Stimulated activated naive CD8-positive, alpha-beta T cell treated with anti-CD3 and anti-CD28 coated beads, Interleukin-15, amount 100 ng/mL, for 72 hours (primary cell): ENCODE measurements around the gene SLC24A2.
"Not testable (repeated sequence)": the region's sequence is repeated elsewhere in the genome, so short reads cannot be mapped to it uniquely, and the experiment has no call there.

Experiments
- ATAC-seq: fragments of 150-1000 bp; cut with Tn5 transposase; 2 replicates; pipeline ENCODE4 v1.10.0; 2021; ENCODE audit warnings: mild to moderate bottlenecking, moderate library complexity
- DNase-seq, 2 donors: peaks; one replicate each; pipeline ENCODE4 v3.0.0; 2021 to 2022
- H3K27ac Mint-ChIP-seq, 2 donors: one replicate each; pipeline ENCODE4 v1.8.0; 2022; ENCODE audit warnings: mild to moderate bottlenecking in 2 of 2, mixed read lengths in 2 of 2, moderate library complexity in 2 of 2
- H3K27me3 Mint-ChIP-seq: one replicate; pipeline ENCODE4 v1.8.0; 2022; ENCODE audit warnings: mixed read lengths
- H3K4me1 Mint-ChIP-seq: one replicate; pipeline ENCODE4 v1.8.0; 2022; ENCODE audit warnings: mild to moderate bottlenecking, mixed read lengths
- H3K4me3 Mint-ChIP-seq, 2 donors: one replicate each; pipeline ENCODE4 v1.8.0; 2022; ENCODE audit warnings: mild to moderate bottlenecking in 2 of 2, mixed read lengths in 2 of 2, moderate library complexity in 1 of 2
- H3K9me3 Mint-ChIP-seq, 2 donors: one replicate each; pipeline ENCODE4 v1.8.0; 2022; ENCODE audit warnings: mixed read lengths in 2 of 2

Gene SLC24A2

DNA sequence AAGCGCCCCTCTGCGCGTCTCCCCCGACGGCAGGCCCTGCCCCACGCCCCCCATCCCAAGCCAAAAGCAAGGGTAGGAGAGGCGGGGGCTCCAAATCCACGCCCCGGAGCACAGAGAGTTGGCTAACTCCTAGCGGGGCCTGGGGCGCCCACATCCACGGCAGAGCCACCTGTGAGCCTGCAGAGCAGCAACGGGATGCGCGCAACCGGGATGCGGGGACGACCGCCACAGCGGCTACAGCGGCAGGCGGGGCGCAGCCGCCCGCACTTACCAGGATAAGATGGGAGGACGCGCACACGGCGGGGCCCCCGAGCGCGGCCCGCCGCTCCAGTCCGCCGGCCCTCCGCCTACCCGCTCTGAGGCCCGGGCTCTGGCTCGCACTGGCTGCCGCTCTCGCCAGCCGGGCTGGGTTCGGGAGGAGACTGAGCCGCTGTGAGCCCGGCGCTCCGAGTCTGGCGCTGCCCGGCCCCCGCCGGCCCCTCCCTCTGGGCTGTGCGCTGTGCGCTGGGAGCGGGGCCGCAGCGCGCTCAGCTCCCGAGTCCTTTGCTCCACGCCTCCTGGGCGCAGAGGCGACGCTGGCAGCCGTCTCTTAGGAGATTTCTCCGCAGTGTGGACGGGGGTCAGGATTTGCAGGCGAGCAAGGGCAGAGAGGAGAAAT lies at the start of gene SLC24A2:
Gene SLC24A2, minus strand, starts transcription at position 424 of the 658 bp plus-strand sequence.
- ATAC-seq (peak; percentile 28), DNase-seq (no peak)
- Mint-ChIP-seq H3K4me3 (peak within 1 kb of the TSS in 1 of 2 donors; percentile 31), H3K4me1 (no peaks in the 10 kb centered on the region), H3K9me3 (no peaks in the 10 kb centered on the region), H3K27me3 (peaks cover 52% of the 10 kb centered on the region), H3K27ac (no peak within 1 kb of the TSS)

DNA sequence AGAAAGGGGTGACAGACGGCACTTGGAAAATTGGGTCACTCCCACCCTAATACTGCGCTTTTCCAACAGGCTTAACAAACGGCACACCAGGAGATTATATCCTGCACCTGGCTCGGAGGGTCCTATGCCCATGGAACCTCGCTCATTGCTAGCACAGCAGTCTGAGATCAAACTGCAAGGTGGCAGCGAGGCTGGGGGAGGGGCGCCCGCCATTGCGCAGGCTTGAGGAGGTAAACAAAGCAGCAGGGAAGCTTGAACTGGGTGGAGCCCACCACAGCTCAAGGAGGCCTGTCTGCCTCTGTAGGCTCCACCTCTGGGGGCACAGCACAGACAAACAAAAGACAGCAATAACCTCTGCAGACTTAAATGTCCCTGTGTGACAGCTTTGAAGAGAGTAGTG lies 44.5 kb upstream of the SLC24A2 start:
- not testable (repeated sequence) for H3K27me3 Mint-ChIP-seq, DNase-seq, H3K9me3 Mint-ChIP-seq, H3K4me1 Mint-ChIP-seq, H3K27ac Mint-ChIP-seq, H3K4me3 Mint-ChIP-seq, ATAC-seq

DNA sequence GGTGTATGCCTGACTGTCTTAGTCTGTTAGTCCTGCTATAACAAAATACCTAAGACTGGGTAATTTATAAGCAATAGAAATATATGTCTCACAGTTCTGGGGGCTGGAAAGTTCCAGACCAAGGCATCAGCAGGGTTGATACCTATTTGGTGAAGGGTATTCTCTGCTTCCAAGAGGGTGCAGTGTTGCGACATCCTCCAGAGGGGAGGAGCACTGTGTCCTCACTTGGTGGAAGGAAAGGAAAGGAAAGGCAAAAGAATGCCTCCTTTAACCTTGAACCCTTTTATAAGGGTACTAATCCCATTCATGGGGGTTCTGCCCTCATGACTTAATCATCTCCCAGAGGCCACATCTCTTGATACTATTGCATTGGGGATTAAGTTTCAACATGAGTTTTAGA lies 42.0 kb upstream of the SLC24A2 start:
- Mint-ChIP-seq H3K27me3 (no peaks in the 10 kb centered on the region), H3K27ac (no peak overlapping the region), H3K4me3 (no peak overlapping the region), H3K4me1 (no peaks in the 10 kb centered on the region), H3K9me3 (peaks cover 0 to 4% of the 10 kb centered on the region in 2 donors)
- ATAC-seq (no peak), DNase-seq (no peak)

DNA sequence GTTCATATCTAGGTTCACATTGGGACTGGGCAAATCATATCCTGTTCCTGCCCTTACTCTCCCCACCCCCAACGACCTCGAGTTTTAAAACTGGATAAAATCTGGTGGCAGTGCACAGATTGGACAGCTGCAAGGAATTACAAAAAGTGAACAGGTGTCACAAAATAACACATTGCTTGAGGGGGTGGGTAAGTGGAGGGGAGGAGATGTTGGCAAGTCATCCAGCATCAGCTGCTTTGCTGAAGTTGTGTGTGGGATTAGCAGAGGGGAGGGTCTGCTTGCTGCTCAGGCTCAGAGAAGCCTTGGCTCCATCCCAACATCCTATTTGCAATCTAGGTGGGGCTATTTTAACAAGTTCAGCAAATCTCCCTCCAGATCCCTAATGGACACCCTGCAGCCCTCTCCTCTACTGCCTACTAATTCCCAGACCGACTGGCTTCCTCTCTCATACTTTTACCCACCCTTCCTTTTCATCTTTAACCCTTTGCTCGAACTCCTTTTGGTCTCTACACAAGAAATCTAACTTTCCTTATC lies 39.8 kb upstream of the SLC24A2 start:
- H3K27ac Mint-ChIP-seq = no peak overlapping the region
- H3K4me3 Mint-ChIP-seq = no peak overlapping the region
- H3K4me1 Mint-ChIP-seq = no peaks in the 10 kb centered on the region
- DNase-seq (no peak), ATAC-seq (no peak)
- no peaks in the 10 kb centered on the region for H3K9me3 Mint-ChIP-seq
- H3K27me3 Mint-ChIP-seq = no peaks in the 10 kb centered on the region

DNA sequence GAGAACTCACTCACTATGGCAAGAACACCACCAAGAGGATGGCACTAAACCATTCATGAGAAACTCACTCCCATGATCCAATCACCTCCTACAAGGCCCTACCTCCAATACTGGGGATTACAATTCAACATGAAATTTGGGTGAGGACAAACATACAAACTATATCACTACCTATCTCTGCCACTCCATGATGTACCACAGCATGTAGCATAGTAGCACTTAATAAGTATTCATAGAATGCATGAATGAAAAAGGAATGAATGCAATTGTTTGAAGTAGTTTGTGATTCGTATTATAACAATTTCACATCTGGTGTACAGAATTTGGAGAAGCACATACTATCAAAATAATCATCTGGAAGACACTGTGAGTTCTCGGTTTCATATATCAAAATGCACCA lies 27.9 kb upstream of the SLC24A2 start:
- DNase-seq (no peak), ATAC-seq (no peak)
- no peaks in the 10 kb centered on the region for H3K4me1 Mint-ChIP-seq
- H3K27me3 Mint-ChIP-seq = peaks cover 9% of the 10 kb centered on the region
- peaks cover 18 to 32% of the 10 kb centered on the region in 2 donors for H3K9me3 Mint-ChIP-seq
- H3K27ac Mint-ChIP-seq = no peak overlapping the region
- no peak overlapping the region for H3K4me3 Mint-ChIP-seq

DNA sequence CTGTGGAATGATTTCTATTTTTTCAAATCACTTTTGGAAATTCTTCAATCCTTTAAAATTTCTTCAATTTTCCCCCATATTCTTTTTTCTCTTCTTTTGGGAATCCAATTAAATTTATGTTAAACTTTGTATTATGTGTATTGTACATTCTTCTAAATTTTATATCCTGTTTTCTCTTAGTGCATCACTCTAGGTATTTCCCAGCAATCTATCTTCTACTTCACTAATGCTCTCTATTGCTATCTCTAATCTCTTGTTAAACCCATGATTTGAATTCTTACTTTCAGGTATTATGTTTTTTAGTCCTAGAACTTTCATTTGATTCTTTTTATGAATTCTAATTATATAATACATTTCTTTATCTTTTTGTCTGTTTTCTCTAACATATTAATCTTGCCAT lies 23.4 kb upstream of the SLC24A2 start:
- Mint-ChIP-seq H3K27me3 (peaks cover 21% of the 10 kb centered on the region), H3K27ac (no peak overlapping the region), H3K9me3 (peaks cover 14 to 30% of the 10 kb centered on the region in 2 donors), H3K4me3 (no peak overlapping the region), H3K4me1 (no peaks in the 10 kb centered on the region)
- no peak for DNase-seq
- no peak for ATAC-seq

DNA sequence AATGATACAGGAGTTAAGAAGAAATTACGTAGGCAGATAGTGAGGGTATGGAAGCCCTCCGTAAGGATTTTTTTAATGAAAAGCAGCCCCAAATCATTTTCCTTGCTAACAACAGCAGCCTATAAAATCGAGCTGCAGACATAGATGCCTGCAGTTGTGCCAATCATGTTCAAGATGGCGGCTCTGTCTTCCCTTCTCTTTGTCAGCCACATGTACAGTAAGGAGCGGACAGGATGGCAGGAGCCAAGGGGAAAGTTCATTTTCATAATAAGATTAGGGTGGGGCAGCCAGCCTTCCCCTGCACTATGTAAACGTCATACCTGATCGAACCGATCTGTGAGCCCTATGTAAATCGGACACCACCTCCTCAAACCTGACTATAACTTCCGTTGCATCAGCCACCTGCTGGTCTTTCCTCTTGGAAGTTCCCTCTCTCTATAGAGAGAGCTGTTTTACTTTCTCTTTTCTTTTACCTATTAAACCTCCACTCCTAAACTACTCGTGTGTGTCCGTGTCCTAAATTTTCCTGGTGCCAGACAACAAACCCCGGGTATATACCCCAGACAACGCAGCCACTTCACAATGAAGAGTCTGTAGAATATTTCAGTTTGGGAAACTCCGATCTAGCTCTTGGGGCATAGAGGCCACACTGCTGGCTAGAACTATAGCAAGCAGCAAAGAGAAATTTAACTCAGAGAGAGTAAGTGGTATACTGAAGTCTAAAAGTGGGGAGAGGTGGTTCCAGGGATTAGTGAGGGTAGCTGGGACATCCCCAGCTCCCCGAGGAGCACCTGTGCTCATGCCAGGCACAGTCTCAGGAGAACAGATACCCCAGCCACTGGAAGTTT lies 20.8 kb upstream of the SLC24A2 start:
- H3K4me1 Mint-ChIP-seq = no peaks in the 10 kb centered on the region
- H3K4me3 Mint-ChIP-seq = no peak overlapping the region
- DNase-seq (no peak), ATAC-seq (no peak)
- H3K27me3 Mint-ChIP-seq = peaks cover 12% of the 10 kb centered on the region
- H3K9me3 Mint-ChIP-seq = peaks cover 5 to 17% of the 10 kb centered on the region in 2 donors
- H3K27ac Mint-ChIP-seq = no peak overlapping the region

DNA sequence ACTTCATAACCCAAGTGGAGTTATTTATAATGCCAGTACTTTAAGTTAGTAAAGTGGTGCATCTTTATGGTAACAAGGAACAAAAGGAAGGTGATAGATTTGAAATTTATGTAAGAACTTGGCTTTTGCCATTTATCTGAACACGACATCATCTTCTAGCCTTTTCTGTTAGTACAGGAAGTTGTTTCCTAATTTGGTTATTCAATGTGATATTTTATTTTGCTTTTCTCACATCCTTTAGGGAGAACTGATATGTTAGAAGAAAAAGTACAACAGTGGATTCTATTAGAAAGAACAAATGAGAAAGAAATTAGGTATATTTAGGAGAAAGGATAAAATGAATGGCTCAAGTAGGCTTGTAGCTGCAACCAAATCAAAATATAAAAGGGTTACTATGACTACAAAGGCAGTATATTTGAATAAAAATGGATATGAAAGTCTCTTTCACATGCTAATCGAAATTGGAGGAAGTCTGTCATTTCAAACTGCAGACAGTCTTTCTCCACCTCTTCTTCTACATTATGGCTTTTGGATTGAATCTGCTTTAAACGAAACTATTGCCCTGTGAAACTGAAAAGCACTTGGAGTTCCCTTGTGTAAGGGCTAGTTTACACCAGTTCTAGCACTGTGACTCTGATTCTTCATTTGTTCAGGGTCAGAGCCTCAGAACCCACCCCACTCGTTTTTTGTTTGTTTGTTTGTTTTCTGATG lies 18.5 kb upstream of the SLC24A2 start:
- peaks cover 12% of the 10 kb centered on the region for H3K27me3 Mint-ChIP-seq
- peaks cover 3 to 13% of the 10 kb centered on the region in 2 donors for H3K9me3 Mint-ChIP-seq
- H3K4me3 Mint-ChIP-seq = no peak overlapping the region

DNA sequence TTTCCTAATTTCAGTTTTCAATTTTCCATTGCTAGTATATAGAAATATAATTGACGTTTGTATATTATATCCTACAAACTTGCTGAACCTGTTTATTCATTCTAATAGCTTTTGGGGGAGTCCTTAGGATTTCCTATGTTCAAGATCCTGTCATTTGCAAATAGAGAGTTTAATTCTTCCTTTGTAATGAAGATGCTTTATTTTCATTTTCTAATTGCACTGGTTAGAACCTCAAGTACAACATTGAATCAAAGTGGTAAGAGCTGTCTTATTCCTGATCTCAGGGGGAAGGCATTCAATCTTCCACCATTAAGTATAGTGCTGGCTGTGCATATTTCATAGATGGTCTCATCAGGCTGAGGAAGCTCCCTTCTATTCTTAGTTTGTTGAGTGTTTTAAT lies 15.6 kb upstream of the SLC24A2 start:
- H3K4me3 Mint-ChIP-seq = no peak overlapping the region
- peaks cover 21% of the 10 kb centered on the region for H3K27me3 Mint-ChIP-seq
- no peaks in the 10 kb centered on the region for H3K4me1 Mint-ChIP-seq
- ATAC-seq (no peak), DNase-seq (no peak)
- no peak overlapping the region for H3K27ac Mint-ChIP-seq
- H3K9me3 Mint-ChIP-seq = peaks cover 0 to 6% of the 10 kb centered on the region in 2 donors

More for the DNA sequence above, 18.5 kb upstream of the SLC24A2 start:
- ATAC-seq (no peak), DNase-seq (no peak)
- H3K4me1 Mint-ChIP-seq = no peaks in the 10 kb centered on the region
- H3K27ac Mint-ChIP-seq = no peak overlapping the region

DNA sequence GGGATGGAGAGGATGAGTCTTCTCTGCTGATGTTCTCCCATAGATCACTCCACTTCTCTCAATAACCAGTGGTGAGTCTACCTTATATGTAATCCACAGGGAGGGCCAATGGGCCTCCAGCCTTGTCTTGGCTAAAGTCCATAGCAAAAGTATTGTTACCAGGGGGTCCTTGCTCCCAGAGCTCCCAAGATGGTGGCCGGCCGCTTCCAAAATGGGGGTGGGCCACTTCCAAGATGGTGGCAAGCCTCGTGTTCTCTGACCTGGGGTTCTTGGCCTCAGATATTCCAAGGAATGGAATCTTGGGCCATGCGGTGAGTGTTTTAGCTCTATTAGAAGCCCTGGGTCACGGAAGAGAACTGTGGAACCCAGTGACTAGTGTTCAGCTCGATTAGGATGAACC lies 12.0 kb upstream of the SLC24A2 start:
- Mint-ChIP-seq H3K27ac (no peak overlapping the region), H3K4me3 (no peak overlapping the region), H3K9me3 (peaks cover 0 to 5% of the 10 kb centered on the region in 2 donors), H3K27me3 (peaks cover 26% of the 10 kb centered on the region), H3K4me1 (no peaks in the 10 kb centered on the region)
- DNase-seq (no peak), ATAC-seq (no peak)

DNA sequence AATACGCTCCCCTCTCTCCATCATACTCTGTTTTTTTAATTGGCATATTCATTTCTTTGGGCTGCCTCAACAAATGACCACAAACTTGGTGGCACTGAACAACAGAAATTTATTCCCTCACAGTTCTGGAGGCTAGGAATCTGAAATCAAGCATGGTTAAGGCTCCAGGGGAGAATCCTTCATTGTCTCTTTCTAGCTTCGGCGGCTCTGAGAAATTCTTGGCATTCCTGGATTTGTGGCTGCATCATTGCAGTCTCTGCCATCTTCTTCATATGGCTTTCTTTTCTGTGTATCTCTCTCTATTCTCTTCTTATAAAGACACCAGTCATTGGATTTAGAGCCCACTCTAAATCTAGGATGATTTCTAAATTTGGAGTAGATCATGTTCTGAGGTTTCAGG lies 10.9 kb upstream of the SLC24A2 start:
- H3K4me1 Mint-ChIP-seq = no peaks in the 10 kb centered on the region
- H3K27ac Mint-ChIP-seq = no peak overlapping the region
- peaks cover 26% of the 10 kb centered on the region for H3K27me3 Mint-ChIP-seq
- DNase-seq (no peak), ATAC-seq (no peak)
- no peak overlapping the region for H3K4me3 Mint-ChIP-seq
- H3K9me3 Mint-ChIP-seq = peaks cover 0 to 11% of the 10 kb centered on the region in 2 donors

DNA sequence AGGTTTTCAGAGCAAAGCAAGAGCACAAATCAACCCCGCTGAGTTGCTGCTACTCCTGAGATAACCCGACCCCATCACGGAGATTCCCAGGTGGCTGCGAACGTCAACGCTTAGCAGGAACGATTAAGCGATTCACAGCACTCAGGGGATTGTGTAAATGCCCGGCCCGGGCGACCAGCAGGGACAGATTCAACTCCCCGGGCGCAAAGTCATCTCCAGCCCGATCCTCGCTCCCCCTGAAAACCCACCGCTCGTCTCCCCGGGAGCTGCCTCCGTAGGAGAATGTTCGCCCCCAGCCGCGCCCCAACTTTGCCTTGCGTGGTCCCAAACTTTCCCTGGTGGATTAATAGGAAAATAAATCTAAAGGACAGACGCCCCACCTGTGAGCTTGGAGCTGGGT lies 685 bp downstream of the SLC24A2 start:
- ATAC-seq (no peak), DNase-seq (no peak)
- Mint-ChIP-seq H3K27me3 (peaks cover 52% of the 10 kb centered on the region), H3K4me3 (no peak overlapping the region), H3K9me3 (no peaks in the 10 kb centered on the region), H3K27ac (no peak overlapping the region), H3K4me1 (no peaks in the 10 kb centered on the region)

DNA sequence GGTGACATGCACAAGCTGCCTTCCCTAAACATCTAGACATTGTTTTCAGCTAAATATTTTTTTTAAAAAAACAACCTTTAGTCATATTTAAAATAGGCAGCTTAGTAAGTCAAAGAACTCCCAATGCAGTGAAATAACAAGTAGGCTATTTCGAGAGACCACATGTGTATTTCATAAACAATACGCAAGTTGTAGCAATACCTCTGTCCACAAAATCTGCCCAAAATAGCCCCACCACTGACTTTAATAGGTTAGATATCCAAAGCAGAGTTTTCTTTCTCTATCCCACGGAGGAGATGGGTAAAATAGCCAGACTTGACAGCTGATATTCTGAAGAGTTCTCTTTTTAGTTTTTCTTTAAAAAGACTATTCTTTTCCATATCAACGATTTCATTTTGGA lies 1.2 kb downstream of the SLC24A2 start:
- no peak overlapping the region for H3K27ac Mint-ChIP-seq
- H3K4me3 Mint-ChIP-seq = no peak overlapping the region
- H3K4me1 Mint-ChIP-seq = no peaks in the 10 kb centered on the region
- H3K9me3 Mint-ChIP-seq = no peaks in the 10 kb centered on the region
- DNase-seq (no peak), ATAC-seq (no peak)
- H3K27me3 Mint-ChIP-seq = peaks cover 52% of the 10 kb centered on the region

DNA sequence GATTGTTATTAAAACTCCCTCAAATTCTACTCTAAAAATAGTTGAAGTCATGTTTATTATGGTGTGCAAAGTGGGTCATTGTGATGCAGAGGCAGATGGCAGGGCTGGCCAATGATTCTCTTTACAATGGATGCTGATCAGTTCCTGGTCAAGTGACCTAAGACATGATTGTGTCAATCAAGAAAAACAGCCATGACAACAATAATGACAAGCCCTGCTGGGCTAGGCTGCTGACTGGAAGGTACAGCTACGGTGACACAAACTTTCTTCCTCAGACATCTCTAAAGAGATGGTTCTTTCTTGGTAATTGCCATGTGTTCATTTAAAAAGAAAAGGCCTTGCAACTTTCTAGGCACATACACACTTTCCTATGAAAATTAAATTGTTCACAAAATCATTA lies 3.6 kb downstream of the SLC24A2 start:
- no peak for DNase-seq
- Mint-ChIP-seq H3K4me1 (no peaks in the 10 kb centered on the region), H3K9me3 (no peaks in the 10 kb centered on the region), H3K27ac (no peak overlapping the region), H3K27me3 (peaks cover 44% of the 10 kb centered on the region), H3K4me3 (no peak overlapping the region)
- ATAC-seq = no peak

DNA sequence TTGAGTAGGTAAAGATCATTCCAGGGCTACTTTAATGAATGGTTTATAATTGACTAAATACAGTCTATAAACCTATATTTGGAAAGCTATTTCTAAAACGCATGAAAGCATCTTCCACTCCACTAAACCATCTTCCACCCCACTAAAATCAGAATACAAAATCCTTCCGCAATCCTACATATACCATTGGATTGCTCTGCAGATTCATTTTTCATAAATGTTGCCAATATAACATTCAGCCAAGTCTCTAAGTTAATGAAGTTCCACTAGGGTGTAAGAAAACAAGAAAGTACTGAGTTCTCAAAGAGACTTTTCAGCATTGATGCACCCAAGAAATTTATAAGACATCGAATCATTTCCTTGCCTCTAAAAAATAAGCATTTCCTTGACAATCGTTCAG lies 4.7 kb downstream of the SLC24A2 start:
- ATAC-seq (no peak), DNase-seq (no peak)
- Mint-ChIP-seq H3K4me3 (no peak overlapping the region), H3K9me3 (no peaks in the 10 kb centered on the region), H3K27me3 (peaks cover 39% of the 10 kb centered on the region), H3K27ac (no peak overlapping the region), H3K4me1 (no peaks in the 10 kb centered on the region)

DNA sequence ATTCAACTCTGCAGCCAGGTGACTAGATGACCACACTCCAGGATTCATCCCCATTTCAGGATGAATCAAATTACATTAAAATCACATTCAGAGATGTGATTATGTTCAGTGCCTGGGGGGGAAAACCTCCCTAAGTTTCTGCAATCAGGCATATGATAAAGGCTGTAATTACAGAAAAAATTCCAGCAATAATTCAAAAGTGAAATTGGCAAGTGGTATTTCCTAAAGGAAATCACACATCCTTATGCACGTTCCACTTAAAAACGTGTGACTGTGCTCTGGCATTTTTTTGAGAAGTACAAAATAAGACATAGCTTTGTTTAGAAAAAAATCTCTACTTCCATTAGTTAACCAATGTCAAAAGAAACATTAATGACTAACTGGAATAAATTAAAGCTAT lies 5.3 kb downstream of the SLC24A2 start:
- H3K27ac Mint-ChIP-seq = no peak overlapping the region
- ATAC-seq (no peak), DNase-seq (no peak)
- no peaks in the 10 kb centered on the region for H3K9me3 Mint-ChIP-seq
- no peak overlapping the region for H3K4me3 Mint-ChIP-seq
- H3K27me3 Mint-ChIP-seq = peaks cover 39% of the 10 kb centered on the region
- no peaks in the 10 kb centered on the region for H3K4me1 Mint-ChIP-seq
